ENCODE results near the gene FXYD1.
A peak's percentile ranks its signal among the peaks of the same experiment; 100 is the strongest.

The FXYD1 gene

GRCh38 chr19:35090506-35091214, 48.0 kb upstream of the FXYD1 start:
- no peaks in the 10 kb centered on the region for H3F3A ChIP-seq (ENCODE audit: low read depth)
- no peaks in the 10 kb centered on the region for H3K27me3 ChIP-seq (ENCODE audit: insufficient read depth, low read length, poor library complexity, severe bottlenecking)
- H3K9ac ChIP-seq (ENCODE audit: low read depth, low read length, poor library complexity, severe bottlenecking) = no peak overlapping the region
- H3K9me2 ChIP-seq (replicated peaks; ENCODE audit: low read depth, low read length) = no peaks in the 10 kb centered on the region
- no peaks in the 10 kb centered on the region for H3K9me3 ChIP-seq (ENCODE audit: insufficient read depth, low read depth, low read length)
- no peaks in the 10 kb centered on the region for H4K20me1 ChIP-seq (ENCODE audit: insufficient read depth, low read length, poor library complexity, severe bottlenecking)
- no peak overlapping the region for H2AFZ ChIP-seq (ENCODE audit: low read length)
- TF ChIP-seq EZH2phosphoT487 (IDR thresholded peaks at IDR 0.05; ENCODE audit: borderline replicate concordance) (no peak), CTCF (conservative IDR thresholded peaks at IDR 0.05; ENCODE audit: low read length) (peak; percentile 78)
- H3K36me3 ChIP-seq (ENCODE audit: insufficient read depth, low read length) = no peaks in the 10 kb centered on the region
- H3K79me2 ChIP-seq (ENCODE audit: insufficient read depth, low read length) = no peaks in the 10 kb centered on the region
- H3K4me2 ChIP-seq (ENCODE audit: low read depth, low read length, poor library complexity, severe bottlenecking) = no peak overlapping the region
- no peak overlapping the region for H3K4me3 ChIP-seq (ENCODE audit: low read length, poor library complexity, severe bottlenecking)
- no peaks in the 10 kb centered on the region for H3K4me1 ChIP-seq (ENCODE audit: insufficient read depth, low read length, poor library complexity, severe bottlenecking)

- H4K20me1 ChIP-seq (ENCODE audit: insufficient read depth, low read length, poor library complexity, severe bottlenecking) = no peaks in the 10 kb centered on the region
- H3K9ac ChIP-seq (ENCODE audit: low read depth, low read length, poor library complexity, severe bottlenecking) = no peak overlapping the region
- H3K4me1 ChIP-seq (ENCODE audit: insufficient read depth, low read length, poor library complexity, severe bottlenecking) = no peaks in the 10 kb centered on the region
- no peaks in the 10 kb centered on the region for H3K9me2 ChIP-seq (replicated peaks; ENCODE audit: low read depth, low read length)
- H3K79me2 ChIP-seq (ENCODE audit: insufficient read depth, low read length) = no peaks in the 10 kb centered on the region
- no peak overlapping the region for H3K4me3 ChIP-seq (ENCODE audit: low read length, poor library complexity, severe bottlenecking)
- no peak overlapping the region for H2AFZ ChIP-seq (ENCODE audit: low read length)
- H3K9me3 ChIP-seq (ENCODE audit: insufficient read depth, low read depth, low read length) = no peaks in the 10 kb centered on the region
- TF ChIP-seq CTCF (conservative IDR thresholded peaks at IDR 0.05; ENCODE audit: low read length) = no peak
- TF ChIP-seq EZH2phosphoT487 (IDR thresholded peaks at IDR 0.05; ENCODE audit: borderline replicate concordance) = no peak
- H3K27me3 ChIP-seq (ENCODE audit: insufficient read depth, low read length, poor library complexity, severe bottlenecking) = no peaks in the 10 kb centered on the region
- no peaks in the 10 kb centered on the region for H3K36me3 ChIP-seq (ENCODE audit: insufficient read depth, low read length)
- H3F3A ChIP-seq (ENCODE audit: low read depth) = no peaks in the 10 kb centered on the region
- H3K4me2 ChIP-seq (ENCODE audit: low read depth, low read length, poor library complexity, severe bottlenecking) = no peak overlapping the region
Observed at GRCh38 chr19:35093430-35093829, 45.2 kb upstream of the FXYD1 start.

- Histone ChIP-seq H3F3A (ENCODE audit: low read depth) (no peaks in the 10 kb centered on the region), H3K9me3 (ENCODE audit: insufficient read depth, low read depth, low read length) (no peaks in the 10 kb centered on the region), H3K4me1 (ENCODE audit: insufficient read depth, low read length, poor library complexity, severe bottlenecking) (no peaks in the 10 kb centered on the region), H3K4me2 (ENCODE audit: low read depth, low read length, poor library complexity, severe bottlenecking) (no peak overlapping the region), H3K27me3 (ENCODE audit: insufficient read depth, low read length, poor library complexity, severe bottlenecking) (no peaks in the 10 kb centered on the region), H3K9me2 (replicated peaks; ENCODE audit: low read depth, low read length) (no peaks in the 10 kb centered on the region), H3K9ac (ENCODE audit: low read depth, low read length, poor library complexity, severe bottlenecking) (no peak overlapping the region), H3K79me2 (ENCODE audit: insufficient read depth, low read length) (no peaks in the 10 kb centered on the region), H4K20me1 (ENCODE audit: insufficient read depth, low read length, poor library complexity, severe bottlenecking) (no peaks in the 10 kb centered on the region), H2AFZ (ENCODE audit: low read length) (no peak overlapping the region), H3K4me3 (ENCODE audit: low read length, poor library complexity, severe bottlenecking) (no peak overlapping the region), H3K36me3 (ENCODE audit: insufficient read depth, low read length) (no peaks in the 10 kb centered on the region)
- TF ChIP-seq EZH2phosphoT487 (IDR thresholded peaks at IDR 0.05; ENCODE audit: borderline replicate concordance) (no peak), CTCF (conservative IDR thresholded peaks at IDR 0.05; ENCODE audit: low read length) (no peak)
Observed at GRCh38 chr19:35093941-35094647, 44.5 kb upstream of the FXYD1 start.
